HG02885 (cell line): ENCODE data around the gene CFAP157.
"Not testable (repeated sequence)": the region's sequence is repeated elsewhere in the genome, so short reads cannot be mapped to it uniquely, and the experiment has no call there.

Source experiments
- ATAC-seq: cut with Tn5 transposase; IDR thresholded peaks from one replicate; pipeline ENCODE4 v1.9.1; 2021; ENCODE audit warnings: mild to moderate bottlenecking; ENCODE audit not compliant: unreplicated experiment, poor library complexity

CFAP157 gene

DNA sequence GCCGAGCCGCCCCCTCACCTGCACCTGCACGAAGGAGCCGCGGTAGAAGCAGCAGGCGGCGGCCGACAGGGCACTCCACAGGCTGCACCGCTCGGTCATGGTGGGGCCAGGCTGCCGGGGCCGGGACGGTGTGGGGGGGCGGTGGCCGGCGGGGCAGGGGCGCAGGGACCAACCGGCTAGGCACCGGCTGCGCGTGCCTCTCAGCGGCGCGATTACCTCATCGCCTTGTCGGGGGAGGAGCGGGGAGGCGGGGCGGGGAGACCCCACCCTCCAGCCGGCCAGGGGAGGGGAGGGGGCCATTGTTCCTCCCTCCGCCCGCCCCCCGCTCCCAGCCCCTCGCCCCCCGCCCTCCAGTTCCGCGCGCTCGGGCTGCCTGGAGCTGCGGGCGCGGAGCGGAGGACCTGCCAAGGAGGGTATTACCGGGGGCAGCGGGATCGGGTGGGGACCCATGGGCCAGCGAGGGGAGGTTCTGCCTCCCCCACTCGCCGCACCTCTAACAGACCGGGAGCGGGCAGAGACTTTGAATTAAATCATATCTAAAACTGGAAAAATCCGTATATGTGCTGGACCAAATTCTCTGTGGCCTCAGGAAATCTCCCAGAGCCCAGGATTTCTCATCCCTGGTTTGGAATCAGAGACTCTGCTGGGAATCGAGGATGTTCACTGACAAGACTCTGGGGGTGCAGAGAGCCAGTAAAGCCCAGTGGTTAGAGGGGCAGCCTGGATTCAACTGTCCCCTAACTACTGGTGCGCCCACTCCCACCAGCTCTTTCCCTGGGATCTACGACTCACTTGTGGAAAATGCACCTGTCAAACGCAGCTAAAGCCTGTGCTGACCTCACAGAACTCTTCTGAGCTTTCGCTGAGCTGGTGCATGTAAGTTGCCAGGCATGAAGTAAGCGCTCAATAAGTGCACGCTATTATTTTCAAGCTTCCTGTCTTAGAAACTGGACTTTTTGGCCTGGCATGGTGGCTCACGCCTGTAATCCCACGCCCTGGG is 48.6 kb downstream of the CFAP157 start:
- no peak for ATAC-seq

DNA sequence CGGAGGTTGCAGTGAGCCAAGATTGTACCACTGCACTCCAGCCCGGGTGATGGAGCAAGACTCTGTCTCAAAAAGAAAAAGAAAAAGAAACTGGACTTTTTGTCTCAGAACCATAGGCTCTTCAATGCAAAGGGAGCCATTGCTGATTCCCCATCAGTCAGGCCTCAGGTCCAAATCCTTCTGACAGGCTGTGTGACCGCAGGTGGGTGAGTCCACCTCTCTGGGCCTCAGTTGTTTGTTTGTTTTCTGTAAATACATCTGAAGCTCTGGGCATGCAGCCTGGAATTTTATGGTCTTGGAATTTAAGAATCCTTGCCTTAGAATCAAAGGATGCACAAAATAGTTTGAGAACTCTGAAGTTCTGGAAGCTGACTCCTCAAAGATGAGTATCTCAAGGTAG is 49.4 kb downstream of the CFAP157 start:
- no peak for ATAC-seq

DNA sequence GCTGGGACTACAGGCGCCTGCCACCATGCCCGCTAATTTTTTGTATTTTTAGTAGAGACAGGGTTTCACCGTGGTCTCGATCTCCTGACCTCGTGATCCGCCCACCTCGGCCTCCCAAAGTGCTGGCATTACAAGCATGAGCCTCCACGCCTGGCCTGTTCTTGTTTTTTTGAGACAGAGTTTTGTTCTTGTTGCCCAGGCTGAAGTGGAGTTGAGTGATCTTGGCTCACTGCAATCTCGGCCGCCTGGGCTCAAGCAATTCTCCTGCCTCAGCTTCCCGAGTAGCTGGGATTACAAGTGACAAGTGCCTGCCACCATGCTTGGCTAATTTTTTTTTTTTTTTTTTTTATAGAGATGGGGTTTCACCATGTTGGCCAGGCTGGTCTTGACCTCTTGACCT is 50.0 kb downstream of the CFAP157 start:
- ATAC-seq, result not testable (repeated sequence)

DNA sequence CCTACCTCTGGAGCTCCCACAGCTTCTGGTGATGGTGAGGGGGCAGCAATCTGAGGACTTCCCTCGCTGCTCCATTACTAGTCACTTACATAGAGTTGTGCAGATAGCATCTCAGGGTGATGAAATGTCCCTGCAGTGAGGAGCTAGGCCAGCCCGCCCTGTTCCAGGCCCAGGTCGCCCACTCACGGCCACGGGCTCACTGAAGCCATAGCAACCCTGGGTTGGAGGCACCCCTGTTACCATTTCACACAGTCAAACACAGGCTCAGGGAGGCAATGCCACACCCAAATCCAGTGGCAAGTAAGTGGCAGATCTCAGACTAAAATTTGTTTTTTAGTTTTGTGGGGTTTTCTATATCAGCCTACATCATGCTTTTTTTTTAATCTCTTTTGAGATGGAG is 52.1 kb downstream of the CFAP157 start:
- no peak for ATAC-seq

DNA sequence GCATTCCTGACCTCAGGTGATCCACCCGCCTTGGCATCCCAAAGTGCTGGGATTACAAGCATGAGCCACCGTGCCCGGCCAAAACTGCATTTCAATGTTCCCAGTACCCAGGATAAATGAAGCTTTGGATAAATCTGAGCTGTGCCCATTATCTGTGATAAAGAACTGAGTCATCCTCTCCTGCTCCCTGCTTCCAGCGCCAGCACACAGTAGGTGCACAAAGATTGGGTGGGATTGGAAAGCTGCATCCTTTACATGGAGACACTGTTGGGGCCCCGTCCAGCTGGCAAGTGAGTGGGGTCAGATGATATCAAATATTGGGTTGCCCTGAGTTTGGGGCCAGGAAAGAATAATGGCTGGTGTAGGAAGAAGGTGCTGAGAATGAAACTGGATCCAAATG is 54.3 kb downstream of the CFAP157 start:
- no peak for ATAC-seq

DNA sequence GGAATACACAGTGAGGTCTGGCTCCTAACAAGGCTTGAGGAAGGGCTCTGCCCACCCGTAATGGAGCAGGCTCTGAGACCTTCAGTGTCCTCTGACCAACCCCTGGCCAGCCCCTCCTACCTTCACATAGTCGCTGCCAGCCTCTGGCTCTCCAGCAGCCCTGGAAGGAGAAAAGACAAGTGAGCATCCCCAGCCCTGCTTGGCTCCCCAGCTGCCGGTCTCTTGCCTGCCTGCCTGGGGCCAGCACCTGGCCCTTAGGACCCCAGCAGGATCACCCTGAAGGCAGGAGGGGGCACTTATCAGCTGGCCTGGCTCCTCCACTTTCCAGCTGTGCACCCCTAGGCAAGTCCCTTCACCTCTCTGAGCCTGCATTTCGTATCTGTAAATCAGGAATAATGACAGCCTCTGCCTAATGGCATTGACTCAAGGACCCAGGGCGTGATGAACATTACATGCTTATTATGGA is 54.7 kb downstream of the CFAP157 start:
- no peak for ATAC-seq

DNA sequence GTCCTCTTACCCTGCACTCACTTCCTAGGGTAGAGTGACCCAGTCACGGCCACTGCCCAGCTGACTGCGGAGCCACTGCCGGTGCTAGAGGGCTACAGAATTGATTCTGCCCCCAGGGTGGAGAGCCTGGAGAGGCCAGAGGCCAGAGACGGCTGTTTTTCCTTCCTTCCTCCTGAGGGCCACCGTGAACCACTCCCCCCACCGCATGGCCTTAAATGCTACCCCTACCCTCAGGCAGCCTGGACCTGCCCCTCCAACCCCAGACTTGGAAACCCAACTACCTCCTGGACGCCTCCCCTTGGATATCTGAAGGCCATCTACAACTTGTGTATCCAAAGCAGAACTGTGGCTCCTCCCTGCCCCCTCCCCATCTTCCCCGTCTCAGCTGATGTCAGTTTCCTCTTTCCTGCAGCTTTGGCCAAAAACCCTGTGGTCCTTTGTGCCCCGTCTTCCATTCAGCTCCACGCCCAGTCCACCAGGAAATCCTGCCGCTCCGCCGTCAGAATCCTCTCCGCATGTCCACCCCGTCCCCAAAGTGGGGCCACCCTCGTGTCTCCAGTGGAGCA is 55.4 kb downstream of the CFAP157 start:
- ATAC-seq, result no peak

DNA sequence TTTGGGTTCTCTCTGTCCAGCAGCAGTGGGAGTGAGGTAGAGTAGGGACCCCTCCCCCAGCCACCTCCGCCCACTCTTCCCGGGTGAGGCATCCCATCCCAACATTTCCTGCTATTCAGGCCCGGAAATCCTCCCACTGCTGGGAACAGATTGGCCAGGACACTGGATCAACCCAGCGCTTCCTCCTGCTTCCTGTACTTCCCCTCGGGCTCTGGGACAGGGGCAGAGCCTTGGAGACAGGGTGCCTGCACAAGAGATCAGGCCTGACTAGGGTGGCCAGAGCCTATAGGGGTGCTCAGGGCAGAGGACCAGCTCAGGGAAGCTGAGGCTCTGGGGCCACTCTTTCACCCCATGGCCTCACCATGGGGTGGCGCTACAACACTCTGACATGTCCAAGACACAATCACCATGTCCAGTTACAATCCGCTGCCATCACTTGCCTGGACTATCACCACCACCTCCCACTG is 57.2 kb downstream of the CFAP157 start:
- ATAC-seq, result no peak

DNA sequence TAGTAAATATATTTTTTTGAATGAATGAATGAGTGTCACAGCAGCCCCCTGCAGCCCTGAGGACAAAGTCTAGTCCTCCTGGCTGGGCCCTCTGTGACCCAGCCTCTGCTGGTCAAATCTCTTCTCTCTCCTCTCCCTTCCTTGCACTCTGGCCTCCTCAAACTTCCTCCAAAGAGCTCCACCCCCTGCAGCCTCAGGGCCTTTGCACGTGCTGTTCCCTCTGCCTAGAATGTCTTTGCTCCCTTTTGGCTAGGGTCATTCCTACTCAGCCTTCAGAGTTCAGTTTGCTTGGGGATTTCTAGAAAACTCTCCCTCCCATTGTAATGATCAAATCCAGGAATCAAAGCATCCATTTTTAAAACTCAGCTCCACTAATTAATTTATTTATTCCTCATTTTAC is 58.6 kb downstream of the CFAP157 start:
- no peak for ATAC-seq
